Stimulated activated CD4-positive, alpha-beta T cell treated with anti-CD3 and anti-CD28 coated beads, Interleukin-1b, Interleukin-23, amount 100 ng/mL, for 48 hours (primary cell): ENCODE data around the gene ABCD2.
"Not testable (repeated sequence)": the region's sequence is repeated elsewhere in the genome, so short reads cannot be mapped to it uniquely, and the experiment has no call there.

ENCODE experiments used
- DNase-seq: peaks from one replicate; pipeline ENCODE4 v3.0.0-alpha.2; 2020

ABCD2 gene

DNA sequence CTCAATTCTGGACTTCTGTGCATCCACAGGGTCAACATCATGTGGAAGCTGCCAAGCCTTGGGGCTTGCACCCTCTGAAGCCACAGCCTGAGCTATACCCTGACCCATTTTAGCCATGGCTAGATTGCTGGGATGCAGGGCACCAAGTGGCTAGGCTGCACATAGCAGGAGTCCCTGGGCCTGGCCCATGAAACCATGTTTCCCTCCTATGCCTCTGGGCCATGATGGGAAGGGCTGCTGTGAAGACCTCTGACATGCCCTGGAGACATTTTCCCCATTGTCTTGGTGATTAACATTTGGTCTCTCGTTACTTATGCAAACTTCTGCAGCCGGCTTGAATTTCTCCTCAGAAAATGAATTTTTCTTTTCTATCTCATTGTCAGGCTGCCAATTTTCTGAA is 92.6 kb downstream of the ABCD2 start:
- no peak for DNase-seq

DNA sequence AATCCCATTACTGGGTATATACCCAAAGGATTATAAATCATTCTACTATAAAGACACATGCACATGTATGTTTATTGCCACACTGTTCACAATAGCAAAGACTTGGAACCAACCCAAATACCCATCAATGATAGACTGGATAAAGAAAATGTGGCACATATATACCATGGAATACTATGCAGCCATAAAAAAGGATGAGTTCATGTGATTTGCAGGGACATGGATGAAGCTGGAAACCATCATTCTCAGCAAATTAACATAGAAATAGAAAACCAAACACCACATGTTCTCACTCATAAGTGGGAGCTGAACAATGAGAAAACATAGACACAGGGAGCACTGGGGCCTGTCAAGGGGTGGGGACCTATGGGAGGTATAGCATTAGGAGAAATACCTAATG is 97.4 kb downstream of the ABCD2 start:
- not testable (repeated sequence) for DNase-seq

DNA sequence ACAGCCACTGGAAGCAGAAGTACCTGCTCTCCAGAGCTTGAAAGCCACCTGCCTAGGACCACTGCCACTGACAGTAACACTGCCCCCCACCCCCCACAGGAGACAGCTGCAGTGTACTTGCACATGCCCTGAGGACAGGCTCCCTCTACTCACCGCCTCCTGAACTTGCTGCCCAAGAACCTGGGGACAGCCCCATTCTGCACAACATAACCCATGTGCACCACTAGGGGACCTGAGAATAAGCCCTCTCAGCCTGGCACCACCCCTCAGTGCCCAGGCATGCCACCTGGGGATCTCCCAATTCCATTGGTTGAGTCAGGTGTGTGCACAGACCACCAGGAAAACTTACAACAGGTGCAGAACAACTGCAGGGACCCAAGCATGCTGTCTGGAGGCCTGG is 109.6 kb downstream of the ABCD2 start:
- no peak for DNase-seq

DNA sequence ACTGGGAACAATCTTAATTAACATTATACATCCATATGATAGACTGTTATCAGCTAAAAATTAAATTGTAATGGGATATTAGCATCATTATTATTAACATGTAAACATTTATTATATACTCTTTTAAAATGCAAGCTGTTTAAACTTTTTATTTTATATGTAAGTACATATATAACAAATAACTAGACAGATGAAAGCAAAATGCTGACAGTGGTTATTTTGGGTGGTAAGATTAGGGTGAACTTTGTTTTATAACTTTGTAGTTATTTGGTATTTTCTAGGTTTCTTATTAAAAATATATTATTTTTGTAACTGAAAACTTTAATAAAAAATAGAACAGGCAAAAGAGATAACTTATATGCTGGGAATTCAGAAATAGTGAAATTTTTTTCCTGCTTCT is 114.0 kb downstream of the ABCD2 start:
- DNase-seq, result no peak

DNA sequence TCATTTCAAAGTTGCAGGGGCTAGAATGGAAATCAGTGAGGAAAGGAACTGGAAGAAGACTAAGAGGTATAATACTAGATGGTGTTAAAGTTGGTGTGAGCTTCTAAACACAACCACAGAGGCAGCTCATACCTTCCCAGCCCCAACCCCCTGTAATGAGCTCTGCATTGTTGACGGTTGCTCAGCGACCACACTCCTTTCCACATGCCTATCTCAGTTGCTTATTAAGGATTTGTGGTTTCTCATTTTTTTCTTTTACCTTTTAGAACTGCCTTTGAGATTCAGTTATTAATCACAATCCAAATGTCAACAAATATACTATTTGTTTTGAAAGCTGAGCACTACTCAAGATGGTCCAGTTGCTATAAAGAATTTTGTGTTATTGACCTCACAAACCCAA is 114.6 kb downstream of the ABCD2 start:
- DNase-seq, result no peak

DNA sequence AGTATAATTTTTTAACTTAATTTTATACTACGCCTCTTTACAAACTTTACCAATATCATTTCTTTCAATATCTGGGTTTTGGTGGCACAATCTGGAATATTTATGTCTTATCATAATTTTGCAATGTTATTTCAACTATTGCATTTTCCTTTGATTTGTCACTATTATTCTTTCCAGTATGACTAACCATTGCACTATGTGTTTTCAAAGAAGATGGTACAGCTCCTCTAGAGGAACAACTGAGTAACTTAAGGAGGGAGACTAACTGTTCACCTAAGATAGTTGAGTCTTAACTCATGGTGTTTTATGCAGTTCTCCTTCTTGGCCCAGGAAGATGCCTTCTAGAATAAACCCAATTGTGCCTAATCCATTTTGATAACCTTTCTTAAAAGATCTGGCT is 116.2 kb downstream of the ABCD2 start:
- DNase-seq, result no peak

DNA sequence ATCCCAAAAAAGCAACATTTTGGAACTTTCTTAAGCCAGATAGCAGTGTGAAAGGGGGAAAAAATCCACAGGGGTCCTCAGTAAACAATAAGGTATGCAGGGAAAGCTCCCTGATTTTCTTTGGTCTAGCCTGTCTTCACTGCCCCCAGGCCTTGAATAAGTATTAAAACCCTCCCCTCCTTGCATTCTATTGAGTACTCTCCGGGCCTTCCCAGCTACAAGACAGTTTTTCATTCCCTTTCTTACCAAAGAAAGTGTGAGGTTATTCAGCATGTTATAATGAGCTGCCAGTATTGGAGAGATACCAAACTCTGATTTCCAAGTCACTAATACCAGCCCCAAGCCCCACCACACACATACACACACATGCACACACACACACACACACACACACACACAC is 116.9 kb downstream of the ABCD2 start:
- no peak for DNase-seq
